Uterus (tissue), 4 donors: Measurements from ENCODE around the gene TRIM45. TPM values are rescaled to one million over a fixed set of nuclear protein-coding genes. Genes with fewer than 3 reads are reported as not detected.

Experiments
- DNase-seq, 2 donors: peaks; one replicate each; pipeline ENCODE4 v3.0.0-alpha.2; 2019 to 2020
- H3K27ac ChIP-seq, 2 donors: fragments of 200-600 bp; sonication (generic); 1 replicate in 1 of 2; 2 replicates in 1 of 2; pipeline ENCODE4 v1.5.1; 2016 to 2018
- H3K27me3 ChIP-seq, 2 donors: fragments of 200-600 bp; sonication (generic); one replicate each; pipeline ENCODE4 v1.5.1; 2018 to 2019; ENCODE audit warnings: control low read depth in 1 of 2
- H3K36me3 ChIP-seq, 2 donors: fragments of 200-600 bp; sonication (generic); one replicate each; pipeline ENCODE4 v1.5.1; 2019; ENCODE audit warnings: control low read depth in 1 of 2
- H3K4me1 ChIP-seq, 2 donors: fragments of 200-600 bp; sonication (generic); one replicate each; pipeline ENCODE4 v1.5.1; 2018 to 2019; ENCODE audit warnings: control low read depth in 1 of 2
- H3K4me3 ChIP-seq, 2 donors: fragments of 200-600 bp; sonication (generic); 1 replicate in 1 of 2; 2 replicates in 1 of 2; pipeline ENCODE4 v1.5.1; 2018 to 2019; ENCODE audit warnings: mild to moderate bottlenecking in 1 of 2
- H3K9me3 ChIP-seq, 2 donors: fragments of 200-600 bp; sonication (generic); one replicate each; pipeline ENCODE4 v1.5.1; 2019; ENCODE audit warnings: control low read depth in 1 of 2
- POLR2A ChIP-seq, 2 donors: fragments of 450-650 bp; IDR thresholded peaks; one replicate each; pipeline ENCODE4 v1.6.1; 2016; ENCODE audit warnings: antibody characterized with exemption in 2 of 2, mild to moderate bottlenecking in 1 of 2, moderate library complexity in 1 of 2
- intact Hi-C: fragments of 100-400 bp; cut with DNase I; formaldehyde crosslinking; loops from one replicate; pipeline ENCODE4 v1.15.1; 2023; ENCODE audit warnings: low total_unique reads
- total RNA-seq, 4 donors: library from RNA; depleted of rRNA in 3 of 4; stranded (reverse); fragments of >200 nt in 3 of 4; gene quantifications; one replicate each; pipeline versions ENCODE4 v1.1.0 to v1.2.4, GENCODE V29; 2014 to 2023
- TF ChIP-seq, protein P1 (sequence below), 4 experiments: fragments of 200-600 bp in 2 of 4; fragments of 450-650 bp in 2 of 4; sonication (generic) in 2 of 4; IDR thresholded peaks; one replicate each; pipeline ENCODE4 v1.5.1; 2016 to 2019; ENCODE audit warnings: antibody characterized with exemption in 4 of 4, mild to moderate bottlenecking in 2 of 4, moderate library complexity in 1 of 4
- donor health status: DM: yes; HTN: yes; CAD: no.

Gene TRIM45
- total RNA-seq, 4 donors from 2014 or later = 2.6 to 16.7 (median 5.5) TPM

DNA sequence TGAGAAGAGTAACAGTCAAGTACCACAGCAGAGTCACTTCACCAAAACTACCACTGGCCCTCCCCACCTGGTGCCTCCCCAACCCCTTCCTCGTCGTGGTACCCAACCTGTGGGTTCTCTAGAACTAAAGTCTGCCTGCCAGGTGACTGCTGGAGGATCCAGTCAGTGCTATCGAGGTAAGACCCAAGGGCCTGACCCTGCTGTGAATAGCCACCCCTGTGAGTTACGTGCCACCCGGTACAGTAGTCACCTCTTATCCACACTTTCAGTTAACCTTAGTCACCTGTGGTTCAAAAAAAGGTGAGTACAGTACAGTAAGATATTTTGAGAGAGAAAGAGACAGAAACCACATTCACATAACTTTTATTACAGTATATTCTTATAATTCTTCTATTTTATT, 44.9 kb downstream of the TRIM45 start:
- H3K36me3 ChIP-seq = no peaks in the 10 kb centered on the region
- H3K9me3 ChIP-seq = no peaks in the 10 kb centered on the region
- TF ChIP-seq, protein P1, sequence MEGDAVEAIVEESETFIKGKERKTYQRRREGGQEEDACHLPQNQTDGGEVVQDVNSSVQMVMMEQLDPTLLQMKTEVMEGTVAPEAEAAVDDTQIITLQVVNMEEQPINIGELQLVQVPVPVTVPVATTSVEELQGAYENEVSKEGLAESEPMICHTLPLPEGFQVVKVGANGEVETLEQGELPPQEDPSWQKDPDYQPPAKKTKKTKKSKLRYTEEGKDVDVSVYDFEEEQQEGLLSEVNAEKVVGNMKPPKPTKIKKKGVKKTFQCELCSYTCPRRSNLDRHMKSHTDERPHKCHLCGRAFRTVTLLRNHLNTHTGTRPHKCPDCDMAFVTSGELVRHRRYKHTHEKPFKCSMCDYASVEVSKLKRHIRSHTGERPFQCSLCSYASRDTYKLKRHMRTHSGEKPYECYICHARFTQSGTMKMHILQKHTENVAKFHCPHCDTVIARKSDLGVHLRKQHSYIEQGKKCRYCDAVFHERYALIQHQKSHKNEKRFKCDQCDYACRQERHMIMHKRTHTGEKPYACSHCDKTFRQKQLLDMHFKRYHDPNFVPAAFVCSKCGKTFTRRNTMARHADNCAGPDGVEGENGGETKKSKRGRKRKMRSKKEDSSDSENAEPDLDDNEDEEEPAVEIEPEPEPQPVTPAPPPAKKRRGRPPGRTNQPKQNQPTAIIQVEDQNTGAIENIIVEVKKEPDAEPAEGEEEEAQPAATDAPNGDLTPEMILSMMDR (IDR thresholded peaks at IDR 0.05) = no peak
- no peak for TF ChIP-seq POLR2A (IDR thresholded peaks at IDR 0.05)

DNA sequence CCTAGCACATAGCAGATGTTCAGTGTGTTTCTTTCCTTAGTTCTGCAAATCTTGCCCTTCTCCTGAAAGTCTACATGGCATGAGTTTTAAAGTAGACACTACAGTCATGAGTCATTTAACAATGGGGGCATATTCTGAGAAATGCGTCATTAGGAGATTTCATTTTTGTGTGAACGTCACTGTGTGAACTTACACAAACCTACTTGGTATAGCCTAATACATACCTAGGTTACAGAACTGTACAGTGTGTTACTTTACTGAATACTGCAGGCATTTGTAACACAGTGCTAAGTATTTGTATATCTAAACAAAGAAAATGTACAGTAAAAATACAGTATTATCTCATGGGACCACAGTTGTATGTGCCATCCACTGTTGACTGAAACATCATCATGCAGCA, 51.4 kb downstream of the TRIM45 start:
- no peak overlapping the region for H3K27ac ChIP-seq
- no peaks in the 10 kb centered on the region for H3K36me3 ChIP-seq
- no peak for DNase-seq
- intact Hi-C loops = no loop called here
- no peak overlapping the region for H3K4me3 ChIP-seq
- no peaks in the 10 kb centered on the region for H3K4me1 ChIP-seq
- H3K27me3 ChIP-seq = no peaks in the 10 kb centered on the region
- H3K9me3 ChIP-seq = no peaks in the 10 kb centered on the region
- TF ChIP-seq POLR2A (IDR thresholded peaks at IDR 0.05) = no peak
- TF ChIP-seq, protein P1 (IDR thresholded peaks at IDR 0.05) = no peak

More for the DNA sequence above, 44.9 kb downstream of the TRIM45 start:
- Histone ChIP-seq H3K27ac (no peak overlapping the region), H3K4me3 (no peak overlapping the region), H3K4me1 (no peaks in the 10 kb centered on the region), H3K27me3 (no peaks in the 10 kb centered on the region)
- DNase-seq = no peak
- intact Hi-C loops = no loop called here

DNA sequence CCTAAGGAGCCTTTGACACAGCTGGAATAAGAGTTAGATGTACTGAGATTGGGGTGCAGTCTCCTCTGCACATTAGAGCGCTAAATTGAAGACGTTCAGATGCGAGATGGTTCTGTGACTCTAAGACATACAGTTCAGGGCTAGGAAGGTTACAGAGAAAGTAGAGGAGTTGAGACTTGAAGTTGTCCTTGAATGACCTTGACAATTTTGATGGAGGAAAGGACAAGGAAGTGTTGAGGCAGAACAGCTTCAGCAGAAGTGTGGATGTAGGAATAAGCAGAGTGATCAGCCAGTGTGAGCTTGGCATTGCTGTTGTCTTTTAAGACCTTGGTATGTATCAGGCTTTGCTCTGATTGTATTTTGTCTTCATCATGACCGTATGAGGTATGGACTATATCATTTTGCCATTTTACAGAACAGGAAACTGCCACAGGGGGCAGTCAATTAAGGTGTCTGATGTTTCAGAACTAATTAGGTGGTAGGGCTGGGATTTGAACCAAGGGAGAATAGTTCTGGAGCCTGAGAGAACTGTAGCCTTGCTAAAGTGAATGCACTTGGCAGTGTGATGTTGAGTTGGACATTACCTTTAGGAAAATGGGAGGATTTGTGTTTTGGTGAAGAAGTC, 52.2 kb downstream of the TRIM45 start:
- Histone ChIP-seq H3K4me1 (no peaks in the 10 kb centered on the region), H3K27ac (no peak overlapping the region), H3K4me3 (no peak overlapping the region), H3K36me3 (no peaks in the 10 kb centered on the region), H3K27me3 (no peaks in the 10 kb centered on the region), H3K9me3 (no peaks in the 10 kb centered on the region)
- intact Hi-C loops = loop anchor here (10.0 kb wide), 1 partner anchor 495 kb away; the partner anchor contains the start of gene CD58
- no peak for DNase-seq
- TF ChIP-seq, protein P1 (IDR thresholded peaks at IDR 0.05) = no peak
- no peak for TF ChIP-seq POLR2A (IDR thresholded peaks at IDR 0.05)

DNA sequence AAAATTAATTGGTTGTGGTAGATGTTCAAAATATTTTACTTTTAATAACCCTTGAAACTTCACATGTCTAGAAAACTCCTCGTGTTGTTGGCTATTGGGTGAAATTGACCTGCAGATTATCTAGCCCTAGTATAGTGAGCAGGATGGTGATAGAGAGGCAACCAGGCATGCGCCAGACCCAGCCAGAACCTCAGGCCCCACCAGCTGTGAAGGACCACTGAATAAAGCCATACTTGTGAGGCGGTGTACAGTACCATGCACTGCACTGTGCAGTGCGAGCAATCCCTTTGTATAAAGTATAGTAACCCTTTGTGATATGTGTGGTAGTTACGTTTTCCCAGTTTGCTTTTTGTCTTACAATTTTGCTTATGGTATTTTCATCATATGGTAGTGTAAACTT, 53.0 kb downstream of the TRIM45 start:
- intact Hi-C loops = loop anchor here (10.0 kb wide), 1 partner anchor 494 kb away; the partner anchor contains the start of gene CD58
- Histone ChIP-seq H3K9me3 (no peaks in the 10 kb centered on the region), H3K36me3 (no peaks in the 10 kb centered on the region), H3K27me3 (no peaks in the 10 kb centered on the region), H3K4me1 (no peaks in the 10 kb centered on the region), H3K27ac (no peak overlapping the region), H3K4me3 (no peak overlapping the region)
- no peak for DNase-seq
- no peak for TF ChIP-seq POLR2A (IDR thresholded peaks at IDR 0.05)
- TF ChIP-seq, protein P1 (IDR thresholded peaks at IDR 0.05) = no peak

DNA sequence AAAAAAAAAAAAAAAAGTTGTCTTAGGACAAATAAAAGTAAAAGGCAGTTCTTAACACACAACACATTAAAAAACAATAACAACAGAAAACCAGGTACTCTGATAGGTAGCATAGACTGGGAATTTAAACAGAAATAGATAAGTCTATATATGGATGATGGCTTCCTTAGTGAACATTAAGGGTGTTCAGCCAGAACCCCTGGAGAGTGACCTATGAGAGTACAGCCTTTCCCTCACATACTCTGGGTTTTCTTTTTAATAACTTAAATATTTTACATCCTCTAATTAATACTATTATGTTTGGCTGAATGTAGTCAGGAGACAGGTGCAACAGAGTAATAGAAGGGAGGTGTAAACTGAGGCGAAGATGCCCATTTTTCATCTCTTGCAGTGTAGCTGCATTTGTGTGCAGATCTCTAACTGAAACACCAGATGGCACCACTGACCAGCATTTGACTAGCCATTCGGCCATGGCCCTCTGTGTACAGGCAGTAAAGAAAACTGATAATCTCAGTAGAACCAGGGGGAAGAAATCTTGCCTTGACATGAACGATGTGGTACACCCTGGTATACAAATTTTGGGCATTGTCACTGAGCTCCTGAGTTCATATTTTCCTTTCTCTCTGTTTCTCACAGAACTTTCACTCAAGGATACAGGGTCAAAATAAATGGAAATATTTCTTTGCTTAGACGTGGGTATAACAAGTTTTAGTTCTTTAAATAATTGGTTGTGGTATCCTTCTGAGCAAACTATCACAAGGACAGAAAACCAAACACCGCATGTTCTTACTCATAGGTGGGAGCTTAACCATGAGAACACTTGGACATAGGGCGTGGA, 53.8 kb downstream of the TRIM45 start:
- Histone ChIP-seq H3K4me3 (no peak overlapping the region), H3K27ac (no peak overlapping the region), H3K4me1 (no peaks in the 10 kb centered on the region), H3K27me3 (no peaks in the 10 kb centered on the region), H3K9me3 (no peaks in the 10 kb centered on the region), H3K36me3 (no peaks in the 10 kb centered on the region)
- DNase-seq = peak; percentile 39 to 54
- intact Hi-C loops = loop anchor here (10.0 kb wide), 1 partner anchor 493 kb away; the partner anchor contains the start of gene CD58
- TF ChIP-seq POLR2A (IDR thresholded peaks at IDR 0.05) = no peak
- TF ChIP-seq, protein P1 (IDR thresholded peaks at IDR 0.05) = peak; percentile 75 to 90 (median 84)
